GM18505 (cell line): ENCODE measurements around the gene GREB1.

ENCODE experiments used
- ATAC-seq: cut with Tn5 transposase; IDR thresholded peaks from one replicate; pipeline ENCODE4 v1.9.1; 2021; ENCODE audit not compliant: unreplicated experiment
- POLR2A ChIP-seq: IDR thresholded peaks from 4 replicates; pipeline ENCODE4 v1.6.1; 2011; ENCODE audit warnings: borderline replicate concordance; ENCODE audit not compliant: insufficient read depth, insufficient read length; ENCODE audit errors: extremely low read depth

The GREB1 gene

GRCh38 chr2:11537951-11538350 is 4.1 kb downstream of the GREB1 start:
- no peak for ATAC-seq
- no peak for TF ChIP-seq POLR2A

DNA sequence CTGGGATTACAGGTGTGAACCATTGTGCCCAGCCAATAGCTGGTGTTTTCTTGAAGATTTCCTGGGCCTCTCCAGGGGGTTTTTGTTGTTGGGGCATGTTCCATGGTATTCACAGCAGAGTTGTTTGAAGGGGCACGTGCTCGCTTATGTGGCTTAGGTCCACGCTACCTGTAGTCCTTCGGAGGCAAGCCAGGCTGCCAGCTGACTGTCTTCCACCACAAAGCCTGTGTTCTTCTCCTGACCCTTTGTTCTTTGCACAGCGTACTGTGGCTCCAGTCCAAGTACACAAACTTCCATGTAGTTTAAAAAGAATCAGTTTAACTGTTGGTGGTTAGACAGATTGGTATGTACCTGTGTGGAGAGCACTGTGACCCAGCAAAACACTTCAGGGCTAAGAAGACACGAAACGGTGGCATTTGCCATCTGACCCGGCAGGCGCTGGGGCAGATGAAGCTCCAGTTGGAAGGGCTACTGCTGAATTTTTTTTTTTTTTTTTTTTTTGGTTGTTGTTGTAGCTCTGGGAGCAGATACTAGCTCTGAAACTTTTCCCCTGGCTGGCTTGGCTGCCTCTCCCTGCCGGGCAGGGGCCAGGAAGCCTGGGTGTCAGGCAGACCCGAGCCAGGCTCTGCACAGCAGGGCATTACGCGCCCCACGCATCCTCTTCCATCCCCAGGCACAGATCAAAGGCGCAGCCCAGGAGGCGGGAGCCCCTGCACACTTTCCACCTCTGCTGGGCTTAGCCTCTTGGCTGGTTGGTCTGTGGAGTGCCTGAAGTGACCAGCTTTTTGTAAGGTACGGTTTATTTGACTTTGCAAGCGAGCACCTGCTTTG is 5.7 kb downstream of the GREB1 start:
- ATAC-seq = no peak
- TF ChIP-seq POLR2A = no peak

- no peak for TF ChIP-seq POLR2A
- no peak for ATAC-seq
Measured at GRCh38 chr2:11540148-11540995, 6.5 kb downstream of the GREB1 start.

- no peak for TF ChIP-seq POLR2A
- no peak for ATAC-seq
Measured at GRCh38 chr2:11540996-11541692, 7.3 kb downstream of the GREB1 start.

GRCh38 chr2:11541693-11542274 is 7.9 kb downstream of the GREB1 start:
- TF ChIP-seq POLR2A = no peak
- no peak for ATAC-seq

GRCh38 chr2:11542275-11542819 is 8.5 kb downstream of the GREB1 start:
- ATAC-seq = no peak
- TF ChIP-seq POLR2A = no peak

DNA sequence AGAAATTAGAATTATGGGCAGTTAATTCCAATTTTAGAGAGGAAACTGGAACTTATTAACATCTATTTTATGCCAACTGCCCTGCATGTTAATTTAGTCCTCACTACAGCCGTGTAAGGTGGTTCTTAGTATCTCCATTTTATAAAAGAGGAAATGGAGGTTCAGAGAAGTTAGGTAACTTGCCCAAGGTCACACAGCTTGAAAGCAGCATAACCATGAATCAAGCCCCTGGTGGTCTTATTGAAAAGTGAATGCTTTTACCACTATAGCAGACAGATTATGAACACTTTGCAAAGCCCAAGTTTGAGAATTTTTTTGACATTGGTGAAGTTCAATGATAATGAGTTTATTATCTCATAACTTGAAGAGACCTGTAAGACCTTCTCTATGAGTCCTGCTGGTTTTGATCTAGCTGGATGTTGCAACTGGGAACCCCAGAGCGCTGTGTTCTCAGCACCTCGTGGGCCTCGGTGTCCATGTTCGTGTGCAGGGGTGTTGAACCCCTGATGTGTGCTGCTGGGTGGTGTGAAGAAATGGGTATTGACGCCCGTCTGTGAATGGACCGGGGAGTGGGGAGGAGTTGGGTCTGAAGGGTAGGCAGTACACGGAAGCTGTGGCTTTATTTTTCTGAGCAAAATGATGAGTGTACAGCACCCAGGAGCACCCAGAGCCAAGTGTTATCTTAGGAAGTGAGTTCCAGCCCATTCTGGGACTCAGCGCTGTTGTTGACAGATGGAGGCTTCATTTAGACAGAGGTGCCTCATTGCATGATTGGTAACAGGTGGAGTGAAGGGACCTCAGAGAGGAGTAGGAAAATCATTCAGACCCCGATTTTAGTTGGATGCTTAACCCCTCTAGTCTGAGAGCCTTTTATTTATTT is 9.7 kb downstream of the GREB1 start:
- no peak for ATAC-seq

GRCh38 chr2:11546072-11546471 is 12.2 kb downstream of the GREB1 start:
- no peak for ATAC-seq
- no peak for TF ChIP-seq POLR2A

More for the DNA sequence above, 9.7 kb downstream of the GREB1 start:
- TF ChIP-seq POLR2A = no peak

DNA sequence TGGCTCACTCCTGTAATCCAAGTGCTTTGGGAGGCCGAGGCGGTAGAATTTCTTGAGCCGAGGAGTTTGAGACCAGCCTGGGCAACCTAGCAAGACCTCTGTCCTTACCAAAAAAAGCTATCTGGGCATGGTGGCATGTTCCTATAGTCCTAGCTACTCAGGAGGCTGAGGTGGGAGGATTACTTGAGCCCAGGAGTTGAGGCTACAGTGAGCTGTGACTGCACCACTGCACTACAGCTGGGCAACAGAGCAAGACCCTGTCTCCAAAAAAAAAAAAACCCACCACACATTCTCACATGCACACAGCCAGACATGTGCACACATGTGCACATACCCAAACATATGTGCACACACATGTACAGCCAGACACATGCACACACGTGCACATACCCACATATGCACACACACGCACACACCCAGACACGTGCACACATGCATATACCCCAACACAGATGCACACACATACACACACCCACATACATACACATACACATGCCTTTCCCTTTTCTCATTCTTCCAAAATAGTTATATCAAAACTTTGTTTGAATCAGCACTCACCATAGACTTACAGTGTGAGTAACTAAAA is 14.2 kb downstream of the GREB1 start:
- no peak for TF ChIP-seq POLR2A
- ATAC-seq = no peak

GRCh38 chr2:11550302-11550701 is 16.5 kb downstream of the GREB1 start:
- ATAC-seq = no peak
- TF ChIP-seq POLR2A = no peak

DNA sequence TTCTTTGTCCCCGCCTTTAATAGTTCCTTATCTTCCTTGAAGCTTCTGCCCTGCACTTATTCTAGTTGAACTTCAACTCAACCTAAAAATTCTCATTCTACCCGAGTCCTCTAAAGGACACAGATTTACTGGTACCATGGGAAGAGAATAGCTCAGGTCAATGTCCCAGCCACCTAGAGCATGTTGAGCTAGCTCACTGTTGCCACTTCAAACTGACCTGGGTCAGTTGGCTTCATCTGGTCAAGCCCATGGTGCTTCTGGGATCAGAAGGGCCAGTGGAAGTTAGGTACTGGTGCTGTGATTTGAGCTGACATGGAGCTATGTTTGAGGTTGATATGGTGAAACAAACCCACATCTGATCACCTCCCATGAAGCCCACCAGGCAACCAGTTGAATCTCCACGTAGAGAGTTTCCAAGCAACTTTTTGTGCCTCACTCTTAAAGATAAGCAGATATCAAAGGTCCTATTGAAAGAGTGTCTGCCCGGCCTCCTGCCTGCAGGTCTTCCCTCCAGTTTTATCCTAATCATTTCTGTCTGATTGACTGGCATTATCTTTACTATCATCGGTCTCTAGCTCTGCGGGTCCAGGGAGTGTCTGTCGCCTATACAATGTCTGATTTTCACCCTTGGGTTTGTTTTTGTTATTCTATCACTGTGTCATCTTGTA is 17.2 kb downstream of the GREB1 start:
- no peak for ATAC-seq
- no peak for TF ChIP-seq POLR2A
